Effector memory CD8-positive, alpha-beta T cell (primary cell): ENCODE data around the gene SHPK.

Experiments
- ATAC-seq: fragments of 150-1000 bp; cut with Tn5 transposase; replicated peaks from 2 replicates; pipeline ENCODE4 v1.10.0; 2021; ENCODE audit warnings: mild to moderate bottlenecking, moderate library complexity
- DNase-seq, 3 experiments: peaks; one replicate each; pipeline ENCODE4 v3.0.0; 2021
- H3K27ac Mint-ChIP-seq, 2 donors: one replicate each; pipeline ENCODE4 v1.8.0; 2022; ENCODE audit warnings: mild to moderate bottlenecking in 2 of 2, mixed read lengths in 2 of 2, moderate library complexity in 2 of 2
- H3K27me3 Mint-ChIP-seq, 2 donors: one replicate each; pipeline ENCODE4 v1.8.0; 2022; ENCODE audit warnings: mixed read lengths in 2 of 2
- H3K36me3 Mint-ChIP-seq: one replicate; pipeline ENCODE4 v1.8.0; 2022; ENCODE audit warnings: mild to moderate bottlenecking, moderate library complexity, mixed read lengths; ENCODE audit not compliant: insufficient read depth
- H3K4me1 Mint-ChIP-seq, 2 donors: one replicate each; pipeline ENCODE4 v1.8.0; 2022; ENCODE audit warnings: low read depth in 2 of 2, mixed read lengths in 2 of 2
- H3K4me3 Mint-ChIP-seq, 2 donors: one replicate each; pipeline ENCODE4 v1.8.0; 2022; ENCODE audit warnings: mild to moderate bottlenecking in 2 of 2, mixed read lengths in 2 of 2, moderate library complexity in 2 of 2
- H3K9me3 Mint-ChIP-seq, 2 donors: one replicate each; pipeline ENCODE4 v1.8.0; 2022; ENCODE audit warnings: mixed read lengths in 2 of 2
- total RNA-seq, 9 experiments: gene quantifications; one replicate each; lab custom pipeline; 2026; lab: John Stamatoyannopoulos, UW

The SHPK gene
- total RNA-seq = 0 to 5.8 (median 2.8) reads per million in 9 experiments

GRCh38 chr17:3636154-3636907 lies at the start of gene SHPK, which contains the start of gene CTNS:
Gene SHPK (minus strand): TSS chr17:3636250. CDS start chr17:3636219, 31 bp downstream.
Gene CTNS (plus strand): TSS chr17:3636760. CDS start chr17:3640207, 3,447 bp downstream.
- peak within 1 kb of the TSS; percentile 95 to 98 for H3K4me3 Mint-ChIP-seq
- H3K9me3 Mint-ChIP-seq = no peaks in the 10 kb centered on the region
- peaks cover 16 to 19% of the 10 kb centered on the region in 2 donors for H3K4me1 Mint-ChIP-seq
- DNase-seq = peak; percentile 92 to 93 (median 93)
- H3K27me3 Mint-ChIP-seq = no peaks in the 10 kb centered on the region
- peak; percentile 97 for ATAC-seq
- peaks cover 4% of the 10 kb centered on the region for H3K36me3 Mint-ChIP-seq
- H3K27ac Mint-ChIP-seq = peak within 1 kb of the TSS; percentile 97 to 98

- Mint-ChIP-seq H3K9me3 (no peaks in the 10 kb centered on the region), H3K27ac (no peak overlapping the region), H3K4me3 (no peak overlapping the region), H3K4me1 (peaks cover 11 to 19% of the 10 kb centered on the region in 2 donors), H3K36me3 (peaks cover 18% of the 10 kb centered on the region), H3K27me3 (no peaks in the 10 kb centered on the region)
- DNase-seq (no peak), ATAC-seq (no peak)
These were observed 49.1 kb upstream of the SHPK start for GRCh38 chr17:3685174-3685573.

GRCh38 chr17:3683054-3683511 lies 47.0 kb upstream of the SHPK start:
- peak; percentile 94 for ATAC-seq
- Mint-ChIP-seq H3K4me1 (peaks cover 14 to 20% of the 10 kb centered on the region in 2 donors), H3K36me3 (peaks cover 18% of the 10 kb centered on the region), H3K27ac (peak overlapping the region; percentile 41 to 44), H3K4me3 (no peak overlapping the region), H3K9me3 (no peaks in the 10 kb centered on the region), H3K27me3 (no peaks in the 10 kb centered on the region)
- peak; percentile 53 to 62 (median 56) for DNase-seq

- ATAC-seq (no peak), DNase-seq (no peak)
- no peaks in the 10 kb centered on the region for H3K9me3 Mint-ChIP-seq
- H3K36me3 Mint-ChIP-seq = peaks cover 18% of the 10 kb centered on the region
- H3K27me3 Mint-ChIP-seq = no peaks in the 10 kb centered on the region
- peak overlapping the region in 1 of 2 donors; percentile 66 for H3K27ac Mint-ChIP-seq
- peak overlapping the region in 1 of 2 donors; percentile 31 for H3K4me3 Mint-ChIP-seq
- peaks cover 14 to 20% of the 10 kb centered on the region in 2 donors for H3K4me1 Mint-ChIP-seq
These were observed 46.0 kb upstream of the SHPK start for GRCh38 chr17:3682033-3682432.

- DNase-seq = no peak
- no peak overlapping the region for H3K4me3 Mint-ChIP-seq
These were observed 45.5 kb upstream of the SHPK start for GRCh38 chr17:3681565-3681964.

GRCh38 chr17:3681057-3681456 lies 45.0 kb upstream of the SHPK start:
- Mint-ChIP-seq H3K4me1 (peaks cover 14 to 20% of the 10 kb centered on the region in 2 donors), H3K4me3 (no peak overlapping the region), H3K27ac (no peak overlapping the region), H3K27me3 (no peaks in the 10 kb centered on the region), H3K36me3 (peaks cover 18% of the 10 kb centered on the region), H3K9me3 (no peaks in the 10 kb centered on the region)
- DNase-seq (no peak), ATAC-seq (no peak)

More at GRCh38 chr17:3681565-3681964, 45.5 kb upstream of the SHPK start:
- peaks cover 18% of the 10 kb centered on the region for H3K36me3 Mint-ChIP-seq
- peaks cover 14 to 20% of the 10 kb centered on the region in 2 donors for H3K4me1 Mint-ChIP-seq
- no peaks in the 10 kb centered on the region for H3K9me3 Mint-ChIP-seq
- no peak overlapping the region for H3K27ac Mint-ChIP-seq
- no peaks in the 10 kb centered on the region for H3K27me3 Mint-ChIP-seq
- ATAC-seq = no peak

GRCh38 chr17:3679531-3680126 lies 43.6 kb upstream of the SHPK start:
- peak overlapping the region in 1 of 2 donors; percentile 75 for H3K27ac Mint-ChIP-seq
- no peaks in the 10 kb centered on the region for H3K27me3 Mint-ChIP-seq
- H3K36me3 Mint-ChIP-seq = peaks cover 17% of the 10 kb centered on the region
- no peaks in the 10 kb centered on the region for H3K9me3 Mint-ChIP-seq
- DNase-seq (no peak), ATAC-seq (no peak)
- H3K4me3 Mint-ChIP-seq = no peak overlapping the region
- peaks cover 14 to 20% of the 10 kb centered on the region in 2 donors for H3K4me1 Mint-ChIP-seq

GRCh38 chr17:3678821-3679530 lies 42.9 kb upstream of the SHPK start:
- Mint-ChIP-seq H3K4me3 (no peak overlapping the region), H3K27me3 (no peaks in the 10 kb centered on the region), H3K4me1 (peaks cover 14 to 20% of the 10 kb centered on the region in 2 donors), H3K9me3 (no peaks in the 10 kb centered on the region), H3K27ac (no peak overlapping the region), H3K36me3 (peaks cover 15% of the 10 kb centered on the region)
- ATAC-seq (no peak), DNase-seq (no peak)

- H3K36me3 Mint-ChIP-seq = peaks cover 12% of the 10 kb centered on the region
- DNase-seq (no peak), ATAC-seq (no peak)
- no peaks in the 10 kb centered on the region for H3K27me3 Mint-ChIP-seq
- no peak overlapping the region for H3K4me3 Mint-ChIP-seq
- H3K9me3 Mint-ChIP-seq = no peaks in the 10 kb centered on the region
- H3K27ac Mint-ChIP-seq = no peak overlapping the region
- H3K4me1 Mint-ChIP-seq = peaks cover 12 to 19% of the 10 kb centered on the region in 2 donors
These were observed 42.2 kb upstream of the SHPK start for GRCh38 chr17:3678095-3678820.

- H3K4me1 Mint-ChIP-seq = peaks cover 3 to 4% of the 10 kb centered on the region in 2 donors
- H3K36me3 Mint-ChIP-seq = peaks cover 8% of the 10 kb centered on the region
- DNase-seq (no peak), ATAC-seq (no peak)
- H3K27ac Mint-ChIP-seq = no peak overlapping the region
- no peak overlapping the region for H3K4me3 Mint-ChIP-seq
- no peaks in the 10 kb centered on the region for H3K9me3 Mint-ChIP-seq
- no peaks in the 10 kb centered on the region for H3K27me3 Mint-ChIP-seq
These were observed 39.8 kb upstream of the SHPK start for GRCh38 chr17:3675886-3676285.

- ATAC-seq = no peak
- DNase-seq = no peak
- H3K4me1 Mint-ChIP-seq = peaks cover 12 to 14% of the 10 kb centered on the region in 2 donors
- H3K9me3 Mint-ChIP-seq = no peaks in the 10 kb centered on the region
- H3K27me3 Mint-ChIP-seq = no peaks in the 10 kb centered on the region
- no peak overlapping the region for H3K4me3 Mint-ChIP-seq
- no peak overlapping the region for H3K27ac Mint-ChIP-seq
- peaks cover 29% of the 10 kb centered on the region for H3K36me3 Mint-ChIP-seq
These were observed 36.5 kb upstream of the SHPK start for GRCh38 chr17:3672571-3672970.

- Mint-ChIP-seq H3K4me3 (peak overlapping the region; percentile 94), H3K36me3 (peaks cover 26% of the 10 kb centered on the region), H3K27me3 (no peaks in the 10 kb centered on the region), H3K9me3 (no peaks in the 10 kb centered on the region), H3K4me1 (peaks cover 19 to 24% of the 10 kb centered on the region in 2 donors), H3K27ac (peak overlapping the region; percentile 91 to 95)
- ATAC-seq = no peak
- DNase-seq = no peak
These were observed 33.5 kb upstream of the SHPK start for GRCh38 chr17:3669548-3669947.

GRCh38 chr17:3669085-3669347 lies 33.0 kb upstream of the SHPK start:
- Mint-ChIP-seq H3K27me3 (no peaks in the 10 kb centered on the region), H3K4me3 (peak overlapping the region; percentile 94), H3K36me3 (peaks cover 26% of the 10 kb centered on the region), H3K4me1 (peaks cover 19 to 24% of the 10 kb centered on the region in 2 donors), H3K9me3 (no peaks in the 10 kb centered on the region), H3K27ac (peak overlapping the region; percentile 91 to 95)
- no peak for ATAC-seq
- DNase-seq = no peak
